GM10847 (cell line): ENCODE measurements around the gene HMCN2.

Experiments
- POLR2A ChIP-seq: IDR thresholded peaks from 2 replicates; pipeline ENCODE4 v1.6.1; 2011; ENCODE audit not compliant: insufficient read length; ENCODE audit errors: extremely low read depth

Gene HMCN2

DNA sequence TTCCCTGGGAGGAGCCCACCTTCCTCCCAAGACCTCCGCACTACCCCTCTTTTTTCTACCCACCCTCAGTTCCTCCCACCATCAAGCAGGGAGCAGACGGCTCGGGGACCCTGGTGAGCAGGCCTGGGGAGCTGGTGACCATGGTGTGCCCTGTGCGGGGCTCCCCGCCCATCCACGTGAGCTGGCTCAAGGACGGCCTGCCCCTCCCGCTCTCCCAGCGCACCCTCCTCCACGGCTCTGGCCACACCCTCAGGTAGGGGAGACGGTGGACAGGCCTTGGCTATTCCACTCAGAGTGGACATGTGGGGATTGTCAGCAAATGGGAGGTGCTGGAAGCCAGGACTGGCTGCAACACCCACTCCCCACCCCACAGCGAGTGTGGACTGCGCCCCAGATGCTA lies 126.3 kb downstream of the HMCN2 start:
- TF ChIP-seq POLR2A: no peak

DNA sequence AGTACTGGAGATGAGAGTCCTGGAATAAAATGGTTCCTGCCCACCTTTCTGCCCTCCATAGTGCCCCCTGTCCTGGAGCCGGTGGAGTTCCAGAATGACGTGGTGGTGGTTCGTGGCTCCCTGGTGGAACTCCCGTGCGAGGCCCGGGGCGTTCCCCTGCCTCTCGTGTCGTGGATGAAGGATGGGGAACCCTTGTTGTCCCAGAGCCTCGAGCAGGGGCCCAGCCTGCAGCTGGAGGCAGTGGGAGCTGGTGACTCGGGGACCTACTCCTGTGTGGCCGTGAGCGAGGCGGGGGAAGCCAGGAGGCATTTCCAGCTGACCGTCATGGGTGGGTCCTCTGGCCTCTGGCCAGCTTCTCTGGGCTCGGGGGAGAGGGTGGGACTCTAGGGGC lies 128.1 kb downstream of the HMCN2 start:
- TF ChIP-seq POLR2A: no peak

DNA sequence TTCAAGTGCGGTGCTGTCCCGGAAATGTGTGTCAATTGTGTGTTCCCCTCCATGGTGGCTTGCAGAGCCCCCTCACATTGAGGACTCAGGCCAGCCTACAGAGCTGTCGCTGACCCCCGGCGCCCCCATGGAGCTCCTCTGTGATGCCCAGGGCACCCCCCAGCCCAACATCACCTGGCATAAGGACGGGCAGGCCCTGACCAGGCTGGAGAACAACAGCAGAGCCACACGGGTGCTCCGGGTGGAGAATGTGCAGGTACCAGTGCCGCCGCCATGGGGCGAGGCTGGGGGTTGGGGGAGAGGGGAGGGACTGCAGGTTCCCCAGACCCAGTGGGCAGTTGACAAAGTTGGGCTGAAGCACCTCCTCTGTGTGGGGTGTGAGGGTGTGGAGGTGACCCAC lies 128.8 kb downstream of the HMCN2 start:
- TF ChIP-seq POLR2A: no peak

DNA sequence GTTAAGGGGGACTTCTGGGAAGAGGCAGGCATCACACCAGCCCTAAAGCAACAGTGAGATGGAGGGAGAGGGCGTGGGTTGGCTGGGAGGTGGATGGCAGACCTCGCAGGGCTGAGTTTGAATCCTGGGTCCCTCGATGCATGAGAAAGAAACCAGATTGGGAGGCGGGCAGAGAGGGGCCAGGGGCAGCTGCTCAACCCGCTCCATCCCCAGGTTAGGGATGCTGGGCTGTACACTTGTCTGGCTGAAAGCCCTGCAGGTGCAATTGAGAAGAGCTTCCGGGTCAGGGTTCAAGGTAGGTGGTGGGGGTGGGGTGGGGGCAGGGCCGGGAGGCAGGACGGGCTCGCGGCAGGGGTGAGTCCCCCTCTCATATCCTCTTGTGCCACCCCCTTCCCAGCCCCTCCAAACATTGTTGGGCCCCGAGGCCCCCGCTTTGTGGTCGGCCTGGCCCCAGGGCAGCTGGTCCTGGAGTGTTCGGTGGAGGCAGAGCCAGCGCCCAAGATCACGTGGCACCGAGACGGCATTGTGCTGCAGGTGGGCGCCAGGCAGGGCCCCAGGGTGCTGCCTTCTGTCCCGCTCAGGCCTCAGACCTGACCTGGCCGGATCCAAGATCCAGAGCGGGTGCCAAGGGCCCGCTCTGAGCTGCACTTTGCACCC lies 129.4 kb downstream of the HMCN2 start:
- no peak for TF ChIP-seq POLR2A

DNA sequence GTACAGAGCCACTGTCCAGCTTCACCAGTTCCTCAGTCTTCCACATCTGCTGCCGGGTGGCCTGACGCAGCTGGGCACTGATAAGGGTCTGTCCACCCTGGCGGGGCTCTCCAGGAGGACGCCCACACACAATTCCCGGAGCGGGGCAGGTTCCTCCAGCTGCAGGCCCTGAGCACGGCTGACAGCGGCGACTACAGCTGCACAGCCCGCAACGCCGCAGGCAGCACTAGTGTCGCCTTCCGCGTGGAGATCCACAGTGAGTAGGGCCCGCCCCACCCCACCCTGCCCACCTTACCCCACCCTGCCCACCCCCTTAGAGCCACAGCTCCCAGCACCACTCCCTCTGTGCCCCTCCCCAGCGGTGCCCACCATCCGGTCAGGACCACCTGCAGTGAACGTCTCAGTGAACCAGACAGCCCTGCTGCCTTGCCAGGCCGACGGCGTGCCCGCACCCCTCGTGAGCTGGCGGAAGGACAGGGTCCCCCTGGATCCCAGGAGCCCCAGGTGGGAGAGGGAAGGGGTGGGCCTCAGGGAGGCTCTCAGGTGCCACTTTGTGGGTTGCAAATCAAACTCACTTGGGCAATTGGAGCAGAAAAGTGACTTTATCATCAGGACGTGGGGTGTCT lies 130.4 kb downstream of the HMCN2 start:
- no peak for TF ChIP-seq POLR2A

DNA sequence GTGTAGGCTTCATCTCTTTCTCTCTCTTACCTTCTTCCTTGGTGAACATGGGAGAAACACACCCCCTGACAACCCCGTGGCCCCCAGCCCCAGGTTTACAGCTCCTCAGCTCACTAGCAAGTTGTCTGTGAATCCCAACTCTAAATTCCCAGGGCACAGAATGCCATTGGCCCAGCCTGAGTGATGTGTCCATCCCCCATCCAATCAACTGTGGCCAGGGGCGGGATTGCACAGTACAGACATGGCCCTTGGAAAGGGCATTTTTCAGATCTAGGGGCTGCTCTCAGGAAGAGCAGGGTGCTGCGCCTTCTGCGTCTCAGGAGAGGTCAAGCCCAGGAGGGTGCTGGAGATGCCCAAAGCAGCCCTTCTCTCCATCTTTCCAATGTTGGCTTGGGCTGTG lies 131.0 kb downstream of the HMCN2 start:
- TF ChIP-seq POLR2A: no peak

DNA sequence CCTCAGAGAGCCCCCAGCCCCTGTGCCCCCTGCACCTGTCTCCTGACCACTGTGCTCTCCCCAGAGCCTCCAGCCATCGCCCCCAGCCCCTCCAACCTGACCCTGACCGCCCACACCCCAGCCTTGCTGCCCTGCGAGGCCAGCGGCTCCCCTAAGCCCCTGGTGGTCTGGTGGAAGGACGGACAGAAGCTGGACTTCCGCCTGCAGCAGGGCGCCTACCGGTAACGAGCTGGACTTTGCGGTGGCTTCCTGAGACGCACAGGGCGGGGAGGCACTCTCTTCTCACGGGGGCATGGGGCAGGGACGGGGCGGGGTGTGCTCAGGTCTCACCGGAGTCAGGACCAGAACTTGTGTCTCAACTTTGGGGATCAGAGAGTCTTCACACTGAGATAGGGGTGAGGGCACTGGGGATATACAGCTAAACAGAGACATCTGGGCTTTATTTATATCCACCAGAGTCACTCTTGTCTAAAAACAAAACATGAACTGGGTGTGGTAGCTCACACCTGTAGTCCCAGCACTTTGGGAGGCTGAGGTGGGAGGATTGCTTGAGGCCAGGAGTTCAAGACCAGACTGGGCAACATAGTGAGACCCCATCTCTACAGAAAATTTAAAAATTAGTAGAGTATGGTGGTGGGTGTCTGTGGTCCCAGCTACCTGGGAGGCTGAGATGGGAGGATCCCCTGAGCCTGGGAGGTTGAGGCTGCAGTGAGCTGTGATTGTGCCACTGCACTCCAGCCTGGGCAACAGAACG lies 133.1 kb downstream of the HMCN2 start:
- no peak for TF ChIP-seq POLR2A

DNA sequence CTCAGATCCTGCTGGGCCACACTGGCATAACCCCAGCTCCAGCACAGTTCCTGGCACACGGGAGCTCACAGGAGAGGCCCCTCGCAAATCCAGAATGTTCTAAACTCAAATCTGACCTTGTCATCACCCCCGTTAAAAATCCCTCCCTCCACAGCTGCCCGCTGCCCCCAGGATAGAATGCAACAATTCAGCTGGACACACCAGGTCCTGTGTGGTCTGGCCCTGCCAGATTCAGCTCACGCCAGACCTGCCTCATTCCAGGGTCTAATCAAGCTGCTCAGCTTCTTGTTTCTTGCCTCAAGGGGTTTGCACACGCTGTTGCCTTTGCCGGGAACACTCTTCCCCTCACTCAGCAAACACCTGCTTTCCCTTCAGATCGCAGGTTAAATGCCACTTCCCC lies 134.2 kb downstream of the HMCN2 start:
- TF ChIP-seq POLR2A: no peak

DNA sequence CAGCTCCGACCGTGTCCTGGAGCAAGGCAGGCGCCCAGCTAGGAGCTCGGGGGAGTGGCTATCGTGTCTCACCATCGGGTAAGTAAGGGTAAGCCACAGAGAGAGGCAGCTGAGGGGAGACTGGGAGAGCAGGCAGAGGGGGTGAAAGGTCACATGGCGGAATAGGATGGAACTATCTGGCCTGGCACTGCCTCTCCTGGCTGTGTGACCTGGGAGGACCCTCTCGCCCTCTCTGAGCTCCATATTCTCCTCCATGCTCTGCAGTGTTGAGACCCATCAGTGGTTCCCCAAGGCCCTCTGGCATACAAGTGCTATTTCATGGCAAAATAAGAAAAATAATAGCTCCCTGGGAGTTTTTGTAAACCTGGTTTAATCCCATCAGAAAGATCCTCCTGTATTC lies 135.3 kb downstream of the HMCN2 start:
- no peak for TF ChIP-seq POLR2A

DNA sequence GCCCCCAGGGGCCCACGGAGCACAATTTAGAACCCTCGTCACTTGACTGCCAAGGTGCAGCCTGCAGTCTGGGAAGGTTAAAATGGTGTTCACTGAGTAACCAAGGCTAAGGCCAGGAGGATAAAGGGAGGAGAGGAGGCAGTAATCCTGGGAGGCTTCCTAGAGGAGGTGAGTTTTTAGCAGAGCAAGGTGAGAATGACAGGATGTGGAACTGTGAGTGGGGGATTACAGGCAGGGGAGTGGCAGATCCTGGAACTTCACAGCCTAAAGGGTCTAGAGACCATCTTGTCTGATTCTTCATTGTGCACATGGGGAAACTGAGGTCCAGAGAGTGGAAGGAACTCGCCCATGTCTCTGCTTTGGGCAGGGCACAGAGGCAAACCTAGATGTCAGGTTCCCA lies 136.7 kb downstream of the HMCN2 start:
- TF ChIP-seq POLR2A: no peak

DNA sequence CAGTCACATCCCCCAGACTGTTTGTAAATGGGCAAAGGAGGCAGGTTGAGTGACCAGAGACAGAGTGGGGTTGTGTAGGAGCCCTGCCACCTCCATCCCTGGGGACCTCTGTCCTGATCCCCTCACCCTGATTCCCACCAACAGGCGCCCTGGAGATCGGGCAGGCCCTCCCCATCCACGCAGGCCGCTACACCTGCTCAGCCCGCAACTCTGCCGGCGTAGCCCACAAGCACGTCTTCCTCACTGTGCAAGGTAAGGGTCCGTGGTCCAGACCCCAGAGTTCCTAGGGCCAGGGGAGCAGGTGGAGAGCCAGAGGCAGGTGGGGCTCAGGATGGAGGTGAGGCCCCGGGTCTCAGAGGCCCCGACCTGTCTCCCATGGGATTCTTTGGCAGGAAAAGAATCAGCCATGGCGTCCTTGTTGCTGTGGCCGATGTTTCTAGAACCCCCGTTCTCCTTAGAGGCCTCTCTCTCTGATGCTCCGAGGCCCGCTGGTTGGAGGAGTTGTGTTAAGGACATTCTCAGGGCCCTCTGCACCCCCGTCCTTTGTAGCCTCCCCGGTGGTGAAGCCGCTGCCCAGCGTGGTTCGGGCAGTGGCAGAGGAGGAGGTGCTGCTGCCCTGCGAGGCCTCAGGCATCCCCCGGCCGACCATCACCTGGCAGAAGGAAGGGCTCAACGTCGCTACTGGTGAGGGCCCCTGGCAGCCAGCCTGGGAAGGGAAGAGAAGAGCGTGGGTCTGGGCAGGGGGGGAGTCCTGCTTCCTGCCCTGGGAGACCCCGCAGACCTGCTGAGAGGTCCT lies 137.3 kb downstream of the HMCN2 start:
- no peak for TF ChIP-seq POLR2A

DNA sequence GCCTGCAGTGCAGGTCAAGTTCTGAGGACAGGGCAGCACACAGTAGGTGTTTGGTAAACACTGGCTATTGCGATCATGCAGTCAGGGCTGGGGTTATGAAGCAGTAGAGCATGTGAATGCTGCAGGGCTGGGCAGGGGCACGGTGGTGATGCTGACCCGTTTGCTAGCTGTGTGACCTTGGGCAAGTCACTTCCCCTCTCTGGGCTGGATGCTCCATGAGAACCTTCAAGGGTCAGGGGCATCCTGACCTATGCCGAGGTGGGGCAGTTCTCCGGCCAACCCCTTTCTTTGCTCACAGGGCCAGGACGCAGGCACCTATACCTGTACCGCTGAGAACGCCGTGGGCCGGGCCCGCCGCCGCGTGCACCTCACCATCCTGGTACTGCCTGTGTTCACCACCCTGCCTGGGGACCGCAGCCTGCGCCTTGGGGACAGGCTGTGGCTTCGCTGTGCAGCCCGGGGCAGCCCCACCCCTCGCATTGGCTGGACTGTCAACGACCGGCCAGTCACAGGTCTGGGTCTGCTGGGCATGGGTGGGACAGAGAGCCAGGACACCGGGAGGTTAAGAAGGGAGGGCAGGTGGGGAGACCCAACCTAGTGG lies 140.2 kb downstream of the HMCN2 start:
- TF ChIP-seq POLR2A: no peak

DNA sequence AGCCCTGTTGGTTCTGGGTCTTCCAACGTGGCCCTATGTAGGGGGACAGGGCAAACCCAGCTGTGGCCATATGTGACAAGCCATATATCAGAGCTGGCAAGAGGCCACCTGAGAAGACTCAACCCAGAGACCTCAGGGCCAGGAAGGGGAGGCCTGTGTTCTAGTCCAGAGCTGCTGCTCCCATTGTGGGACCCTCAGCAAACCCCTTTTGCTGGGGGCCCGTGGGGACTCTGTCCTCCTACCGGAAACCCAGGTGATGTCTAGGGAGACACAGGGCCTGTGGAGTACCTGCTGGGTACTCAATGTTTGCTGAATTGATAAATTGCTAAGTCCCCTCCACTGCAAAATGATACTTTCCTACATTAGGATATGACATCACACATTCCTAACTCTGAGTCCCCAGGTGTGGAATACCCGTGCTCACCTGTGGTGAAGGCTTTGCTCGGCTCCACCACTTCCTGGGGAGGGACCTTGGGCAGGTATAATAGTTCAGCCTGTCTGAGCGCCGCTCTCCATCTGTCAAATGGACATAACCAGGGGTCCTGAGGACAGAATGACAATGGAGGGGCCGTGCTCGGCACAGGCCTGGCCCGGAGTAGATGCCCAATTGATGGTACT lies 140.8 kb downstream of the HMCN2 start:
- TF ChIP-seq POLR2A: no peak

DNA sequence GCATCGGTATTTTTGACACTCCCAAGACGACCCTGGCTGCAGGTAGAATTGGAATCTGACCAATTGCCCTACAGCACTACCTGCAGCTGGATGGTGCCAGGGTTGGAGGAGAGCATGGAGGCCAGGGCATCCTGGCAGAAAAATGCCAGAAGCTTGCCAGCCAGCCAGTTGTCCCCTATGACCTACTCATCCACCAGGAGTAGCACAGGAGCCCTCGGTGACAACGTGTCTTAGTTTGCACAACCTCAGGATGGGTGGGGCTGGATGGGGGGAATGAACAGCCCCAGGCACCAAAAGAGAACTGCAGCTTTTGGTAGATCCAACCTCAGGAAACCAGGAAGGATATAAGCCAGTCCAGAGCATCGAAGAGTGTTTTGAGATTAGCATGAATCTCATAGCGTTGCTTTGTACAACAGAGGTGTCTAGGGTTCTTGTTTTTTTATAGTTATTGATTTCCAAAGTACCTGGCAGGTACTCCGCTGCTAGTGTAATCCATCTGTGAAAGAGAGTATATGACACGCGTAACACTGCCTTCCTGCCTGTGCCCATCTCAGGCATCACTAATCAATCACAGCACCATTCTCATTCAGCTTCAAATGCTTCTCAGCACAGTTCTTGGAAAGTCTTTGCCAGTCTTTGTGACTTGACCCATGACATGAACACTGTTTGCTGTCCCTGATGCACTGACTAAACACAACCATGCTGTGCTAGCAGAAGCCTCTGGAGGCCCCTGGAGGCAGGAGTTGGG lies 142.5 kb downstream of the HMCN2 start:
- no peak for TF ChIP-seq POLR2A
